ENCODE results near the gene SNUPN. TPM values are rescaled to one million over a fixed set of nuclear protein-coding genes. Genes with fewer than 3 reads are reported as not detected.

The SNUPN gene
- total and polyA plus RNA-seq, 10 donors: 16.8 to 26.3 (median 22.1) TPM

- 70 to 82% (median 74%) methylated on average over 9 to 14 of the region's 14 CpGs for WGBS, 5 donors
- peaks cover 0 to 46% (median 11%) of the 10 kb centered on the region in 6 donors for H3K4me1 ChIP-seq
- peak; percentile 65 to 83 (median 72) for TF ChIP-seq POLR2AphosphoS5 (IDR thresholded peaks at IDR 0.05)
- no peak for TF ChIP-seq CTCF (IDR thresholded peaks at IDR 0.05 in 8 of 11, conservative IDR thresholded peaks at IDR 0.05 in 3 of 11)
- peak overlapping the region in 7 of 8 donors; percentile 61 to 76 (median 73) for H3K27ac ChIP-seq
- no peaks in the 10 kb centered on the region for H3K27me3 ChIP-seq (replicated peaks in 1 of 7)
- H3K4me3 ChIP-seq: no peak overlapping the region
- intact Hi-C loops (cut with DNase I; ENCODE audit: low total_unique reads): no loop called here
- no peaks in the 10 kb centered on the region for H3K9me3 ChIP-seq
- peak; percentile 85 for DNase-seq
- peaks cover 0 to 30% (median 6%) of the 10 kb centered on the region in 6 donors for H3K36me3 ChIP-seq
Observed at GRCh38 chr15:75661100-75661755, 35.7 kb upstream of the SNUPN start.

- Histone ChIP-seq H3K9me3 (no peaks in the 10 kb centered on the region), H3K27ac (peak overlapping the region in 6 of 8 donors; percentile 55 to 76 (median 71)), H3K36me3 (peaks cover 0 to 30% (median 6%) of the 10 kb centered on the region in 6 donors), H3K4me3 (no peak overlapping the region), H3K27me3 (replicated peaks in 1 of 7) (no peaks in the 10 kb centered on the region), H3K4me1 (peaks cover 2 to 48% (median 12%) of the 10 kb centered on the region in 6 donors)
- DNase-seq: no peak
- TF ChIP-seq CTCF (IDR thresholded peaks at IDR 0.05 in 8 of 11, conservative IDR thresholded peaks at IDR 0.05 in 3 of 11) (no peak), POLR2AphosphoS5 (IDR thresholded peaks at IDR 0.05) (no peak), POLR2A (IDR thresholded peaks at IDR 0.05) (no peak)
- 72 to 88% (median 80%) methylated on average over 15 to 17 of the region's 17 CpGs for WGBS, 5 donors
- intact Hi-C loops (cut with DNase I; ENCODE audit: low total_unique reads): no loop called here
Observed at GRCh38 chr15:75659928-75660645, 34.6 kb upstream of the SNUPN start.

GRCh38 chr15:75659141-75659771 lies 33.7 kb upstream of the SNUPN start:
- H3K4me1 ChIP-seq: peaks cover 2 to 56% (median 20%) of the 10 kb centered on the region in 6 donors
- no peaks in the 10 kb centered on the region for H3K9me3 ChIP-seq
- intact Hi-C loops (cut with DNase I; ENCODE audit: low total_unique reads): no loop called here
- TF ChIP-seq POLR2A (IDR thresholded peaks at IDR 0.05) (no peak), CTCF (IDR thresholded peaks at IDR 0.05 in 8 of 11, conservative IDR thresholded peaks at IDR 0.05 in 3 of 11) (no peak), POLR2AphosphoS5 (IDR thresholded peaks at IDR 0.05) (no peak)
- 69 to 83% (median 78%) methylated on average over 9 of the region's 9 CpGs for WGBS, 5 donors
- DNase-seq: no peak
- peaks cover 0 to 30% (median 6%) of the 10 kb centered on the region in 6 donors for H3K36me3 ChIP-seq
- no peak overlapping the region for H3K4me3 ChIP-seq
- H3K27ac ChIP-seq: peak overlapping the region in 6 of 8 donors; percentile 7 to 76 (median 52)
- H3K27me3 ChIP-seq (replicated peaks in 1 of 7): no peaks in the 10 kb centered on the region

- Histone ChIP-seq H3K36me3 (peaks cover 0 to 30% (median 6%) of the 10 kb centered on the region in 6 donors), H3K27ac (no peak overlapping the region), H3K27me3 (replicated peaks in 1 of 7) (no peaks in the 10 kb centered on the region), H3K4me3 (no peak overlapping the region), H3K9me3 (no peaks in the 10 kb centered on the region), H3K4me1 (peaks cover 11 to 79% (median 40%) of the 10 kb centered on the region in 6 donors)
- 92 to 95% (median 94%) methylated on average over 13 to 22 of the region's 22 CpGs for WGBS, 5 donors
- TF ChIP-seq POLR2A (IDR thresholded peaks at IDR 0.05) (no peak), CTCF (IDR thresholded peaks at IDR 0.05 in 8 of 11, conservative IDR thresholded peaks at IDR 0.05 in 3 of 11) (no peak), POLR2AphosphoS5 (IDR thresholded peaks at IDR 0.05) (no peak)
- no peak for DNase-seq
- intact Hi-C loops (cut with DNase I; ENCODE audit: low total_unique reads): no loop called here
Observed at GRCh38 chr15:75656813-75657212, 31.3 kb upstream of the SNUPN start.
